ENCODE data around the gene SKAP1. TPM values are rescaled to one million over a fixed set of nuclear protein-coding genes. Genes with fewer than 3 reads are reported as not detected.

Gene SKAP1
- total RNA-seq, 1 donor from 2014 or later: not detected

DNA sequence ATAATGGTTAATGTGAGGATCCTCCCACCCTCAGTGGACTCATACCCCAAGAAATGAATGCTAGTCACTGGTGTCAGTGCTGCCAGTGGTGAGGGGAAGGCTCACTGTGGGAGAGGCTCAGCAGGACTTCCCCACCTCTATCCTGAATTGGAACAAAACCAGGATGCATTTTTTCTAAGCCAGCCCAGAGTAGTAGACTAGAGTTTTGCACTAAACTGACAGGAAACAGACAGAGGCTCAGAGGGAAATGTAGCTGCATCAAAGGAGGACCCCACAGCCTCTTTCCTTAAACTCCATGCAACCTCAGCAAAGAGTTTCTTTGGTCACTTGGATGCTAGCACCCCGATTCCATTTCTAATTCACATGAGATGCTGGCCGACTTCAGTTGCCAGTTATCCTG is 10.7 kb upstream of the SKAP1 start:
- FAIRE-seq: no peak
- Mint-ChIP-seq H3K4me3 (ENCODE audit: unreplicated experiment) (no peak overlapping the region), H3K9me3 (ENCODE audit: unreplicated experiment) (peaks cover 5% of the 10 kb centered on the region), H3K27ac (ENCODE audit: unreplicated experiment) (no peak overlapping the region), H3K4me1 (ENCODE audit: low read depth, unreplicated experiment) (peaks cover 3% of the 10 kb centered on the region), H3K27me3 (ENCODE audit: low read depth, unreplicated experiment) (peaks cover 60% of the 10 kb centered on the region), H3K36me3 (ENCODE audit: low read depth, unreplicated experiment) (no peaks in the 10 kb centered on the region)
- TF ChIP-seq EZH2 (IDR thresholded peaks at IDR 0.05; ENCODE audit: insufficient read depth, low read length): no peak
- TF ChIP-seq, protein P1, sequence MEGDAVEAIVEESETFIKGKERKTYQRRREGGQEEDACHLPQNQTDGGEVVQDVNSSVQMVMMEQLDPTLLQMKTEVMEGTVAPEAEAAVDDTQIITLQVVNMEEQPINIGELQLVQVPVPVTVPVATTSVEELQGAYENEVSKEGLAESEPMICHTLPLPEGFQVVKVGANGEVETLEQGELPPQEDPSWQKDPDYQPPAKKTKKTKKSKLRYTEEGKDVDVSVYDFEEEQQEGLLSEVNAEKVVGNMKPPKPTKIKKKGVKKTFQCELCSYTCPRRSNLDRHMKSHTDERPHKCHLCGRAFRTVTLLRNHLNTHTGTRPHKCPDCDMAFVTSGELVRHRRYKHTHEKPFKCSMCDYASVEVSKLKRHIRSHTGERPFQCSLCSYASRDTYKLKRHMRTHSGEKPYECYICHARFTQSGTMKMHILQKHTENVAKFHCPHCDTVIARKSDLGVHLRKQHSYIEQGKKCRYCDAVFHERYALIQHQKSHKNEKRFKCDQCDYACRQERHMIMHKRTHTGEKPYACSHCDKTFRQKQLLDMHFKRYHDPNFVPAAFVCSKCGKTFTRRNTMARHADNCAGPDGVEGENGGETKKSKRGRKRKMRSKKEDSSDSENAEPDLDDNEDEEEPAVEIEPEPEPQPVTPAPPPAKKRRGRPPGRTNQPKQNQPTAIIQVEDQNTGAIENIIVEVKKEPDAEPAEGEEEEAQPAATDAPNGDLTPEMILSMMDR (IDR thresholded peaks at IDR 0.05; ENCODE audit: insufficient read depth, low read depth, low read length): no peak
- H3K36me3 ChIP-seq (ENCODE audit: insufficient read depth, low read length): no peaks in the 10 kb centered on the region
- no peaks in the 10 kb centered on the region for H3K9me3 ChIP-seq (ENCODE audit: insufficient read depth, low read depth, low read length)
- H2AFZ ChIP-seq (ENCODE audit: low read depth, low read length): no peak overlapping the region
- H3K4me1 ChIP-seq (ENCODE audit: insufficient read depth, low read length): no peaks in the 10 kb centered on the region
- H3K79me2 ChIP-seq (ENCODE audit: insufficient read depth, low read length): no peaks in the 10 kb centered on the region
- H3K4me2 ChIP-seq (ENCODE audit: low read length): no peak overlapping the region
- H3K27ac ChIP-seq (ENCODE audit: low read depth, low read length): no peak overlapping the region
- DNase-seq (ENCODE audit: low read depth): no peak
- no peaks in the 10 kb centered on the region for H4K20me1 ChIP-seq (ENCODE audit: insufficient read depth, low read length)
- H3K4me3 ChIP-seq (ENCODE audit: insufficient read depth, low read depth, low read length): no peak overlapping the region
- no peak overlapping the region for H3K9ac ChIP-seq (ENCODE audit: low read length)
- H3K27me3 ChIP-seq (ENCODE audit: insufficient read depth, low read length): peaks cover 8% of the 10 kb centered on the region

DNA sequence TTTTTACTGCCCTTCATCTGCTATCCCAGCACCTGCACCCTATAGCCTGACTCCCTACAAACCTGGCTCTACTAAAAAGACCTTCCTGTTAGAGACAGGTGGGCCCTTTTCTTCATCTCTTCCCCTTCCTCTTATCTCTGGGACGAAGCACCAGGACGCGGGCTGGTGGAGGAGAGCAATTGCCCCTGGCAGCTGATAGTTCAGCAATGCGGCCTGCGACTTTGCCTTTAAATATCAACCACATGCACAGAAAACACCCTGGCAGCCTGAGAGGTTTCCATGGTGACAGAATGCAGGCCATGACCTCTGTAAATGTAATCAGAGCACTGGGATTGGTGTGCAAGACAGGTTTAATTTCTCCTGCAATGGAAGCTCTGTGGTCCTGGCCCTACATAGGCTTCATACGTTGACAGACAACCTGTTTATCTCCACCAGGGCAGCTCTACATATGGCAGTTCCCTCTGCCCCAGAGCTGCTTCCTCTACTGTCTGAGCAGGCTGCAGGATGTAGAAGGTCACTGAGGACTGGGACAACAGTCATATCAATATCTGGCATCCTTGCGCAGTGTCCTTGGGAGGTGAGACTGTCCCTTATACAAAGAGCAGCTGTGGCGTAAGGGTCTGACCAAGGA is 10.0 kb upstream of the SKAP1 start:
- no peak overlapping the region for H3K4me3 ChIP-seq (ENCODE audit: insufficient read depth, low read depth, low read length)
- no peak overlapping the region for H3K27ac ChIP-seq (ENCODE audit: low read depth, low read length)
- H3K79me2 ChIP-seq (ENCODE audit: insufficient read depth, low read length): no peaks in the 10 kb centered on the region
- H3K27ac Mint-ChIP-seq (ENCODE audit: unreplicated experiment): no peak overlapping the region
- H3K4me3 Mint-ChIP-seq (ENCODE audit: unreplicated experiment): no peak overlapping the region
- H3K36me3 Mint-ChIP-seq (ENCODE audit: low read depth, unreplicated experiment): no peaks in the 10 kb centered on the region
- H3K27me3 ChIP-seq (ENCODE audit: insufficient read depth, low read length): peaks cover 8% of the 10 kb centered on the region
- peaks cover 61% of the 10 kb centered on the region for H3K27me3 Mint-ChIP-seq (ENCODE audit: low read depth, unreplicated experiment)
- no peak for TF ChIP-seq EZH2 (IDR thresholded peaks at IDR 0.05; ENCODE audit: insufficient read depth, low read length)
- TF ChIP-seq, protein P1 (IDR thresholded peaks at IDR 0.05; ENCODE audit: insufficient read depth, low read depth, low read length): no peak
- no peaks in the 10 kb centered on the region for H3K36me3 ChIP-seq (ENCODE audit: insufficient read depth, low read length)
- H4K20me1 ChIP-seq (ENCODE audit: insufficient read depth, low read length): no peaks in the 10 kb centered on the region
- H2AFZ ChIP-seq (ENCODE audit: low read depth, low read length): no peak overlapping the region
- DNase-seq (ENCODE audit: low read depth): no peak
- FAIRE-seq: no peak
- no peak overlapping the region for H3K9ac ChIP-seq (ENCODE audit: low read length)
- no peaks in the 10 kb centered on the region for H3K9me3 ChIP-seq (ENCODE audit: insufficient read depth, low read depth, low read length)
- no peak overlapping the region for H3K4me2 ChIP-seq (ENCODE audit: low read length)
- no peaks in the 10 kb centered on the region for H3K4me1 ChIP-seq (ENCODE audit: insufficient read depth, low read length)
- H3K9me3 Mint-ChIP-seq (ENCODE audit: unreplicated experiment): peaks cover 5% of the 10 kb centered on the region
- peaks cover 3% of the 10 kb centered on the region for H3K4me1 Mint-ChIP-seq (ENCODE audit: low read depth, unreplicated experiment)

DNA sequence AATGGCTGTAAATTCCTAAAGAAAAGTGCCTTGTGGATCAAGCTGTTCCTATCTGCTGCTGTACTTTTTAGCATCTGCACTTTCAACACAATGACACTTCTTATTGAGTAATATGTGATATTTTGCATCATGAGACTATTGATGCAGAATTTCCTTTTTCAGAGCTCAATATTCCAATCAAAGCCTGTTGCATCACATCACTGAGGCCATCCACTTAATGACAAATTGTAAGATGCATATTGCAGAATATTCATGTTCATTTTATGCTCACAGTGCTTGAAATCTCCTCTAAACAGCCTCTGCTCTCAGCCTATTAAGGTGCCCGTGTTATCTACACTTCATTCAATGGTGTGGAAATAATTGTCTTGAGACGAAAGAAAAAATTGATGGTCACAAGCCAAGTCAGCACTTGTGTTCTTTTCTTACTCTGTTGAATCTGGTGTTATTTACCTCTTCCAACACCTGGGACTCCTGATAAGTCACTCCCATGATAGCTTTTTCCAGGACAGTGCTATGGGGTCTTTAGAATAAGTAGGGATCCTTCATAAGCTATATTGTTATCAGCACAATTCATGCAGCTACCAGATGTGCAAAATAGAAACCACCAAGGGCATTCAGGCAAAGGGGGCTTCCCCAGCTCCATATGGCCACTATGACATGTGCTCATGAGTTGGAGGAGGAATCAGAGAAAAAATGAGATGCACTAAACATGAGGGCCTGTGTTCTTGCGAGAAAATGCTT is 9.3 kb upstream of the SKAP1 start:
- no peak for FAIRE-seq
- no peak overlapping the region for H3K4me2 ChIP-seq (ENCODE audit: low read length)
- no peaks in the 10 kb centered on the region for H3K79me2 ChIP-seq (ENCODE audit: insufficient read depth, low read length)
- Mint-ChIP-seq H3K27ac (ENCODE audit: unreplicated experiment) (no peak overlapping the region), H3K4me1 (ENCODE audit: low read depth, unreplicated experiment) (peaks cover 3% of the 10 kb centered on the region), H3K9me3 (ENCODE audit: unreplicated experiment) (peaks cover 5% of the 10 kb centered on the region), H3K27me3 (ENCODE audit: low read depth, unreplicated experiment) (peaks cover 59% of the 10 kb centered on the region), H3K4me3 (ENCODE audit: unreplicated experiment) (no peak overlapping the region), H3K36me3 (ENCODE audit: low read depth, unreplicated experiment) (no peaks in the 10 kb centered on the region)
- peaks cover 8% of the 10 kb centered on the region for H3K27me3 ChIP-seq (ENCODE audit: insufficient read depth, low read length)
- no peak overlapping the region for H3K9ac ChIP-seq (ENCODE audit: low read length)
- no peak overlapping the region for H3K27ac ChIP-seq (ENCODE audit: low read depth, low read length)
- no peaks in the 10 kb centered on the region for H3K4me1 ChIP-seq (ENCODE audit: insufficient read depth, low read length)
- H3K9me3 ChIP-seq (ENCODE audit: insufficient read depth, low read depth, low read length): no peaks in the 10 kb centered on the region
- H2AFZ ChIP-seq (ENCODE audit: low read depth, low read length): no peak overlapping the region
- H3K4me3 ChIP-seq (ENCODE audit: insufficient read depth, low read depth, low read length): no peak overlapping the region
- DNase-seq (ENCODE audit: low read depth): no peak
- H4K20me1 ChIP-seq (ENCODE audit: insufficient read depth, low read length): no peaks in the 10 kb centered on the region
- no peaks in the 10 kb centered on the region for H3K36me3 ChIP-seq (ENCODE audit: insufficient read depth, low read length)
- TF ChIP-seq, protein P1 (IDR thresholded peaks at IDR 0.05; ENCODE audit: insufficient read depth, low read depth, low read length): no peak
- TF ChIP-seq EZH2 (IDR thresholded peaks at IDR 0.05; ENCODE audit: insufficient read depth, low read length): no peak
